ENCODE measurements around the gene SUMF1.

SUMF1 gene

GRCh38 chr3:4466741-4467521 lies at the start of gene SUMF1:
TSS of gene SUMF1 (minus strand) at chr3:4467269. CDS start at chr3:4467245, 24 bp downstream.
- DNase-seq (ENCODE audit: low read depth), result peak; percentile 54
- peak within 1 kb of the TSS; percentile 98 for H3K4me3 ChIP-seq (ENCODE audit: low read depth, low read length)

DNA sequence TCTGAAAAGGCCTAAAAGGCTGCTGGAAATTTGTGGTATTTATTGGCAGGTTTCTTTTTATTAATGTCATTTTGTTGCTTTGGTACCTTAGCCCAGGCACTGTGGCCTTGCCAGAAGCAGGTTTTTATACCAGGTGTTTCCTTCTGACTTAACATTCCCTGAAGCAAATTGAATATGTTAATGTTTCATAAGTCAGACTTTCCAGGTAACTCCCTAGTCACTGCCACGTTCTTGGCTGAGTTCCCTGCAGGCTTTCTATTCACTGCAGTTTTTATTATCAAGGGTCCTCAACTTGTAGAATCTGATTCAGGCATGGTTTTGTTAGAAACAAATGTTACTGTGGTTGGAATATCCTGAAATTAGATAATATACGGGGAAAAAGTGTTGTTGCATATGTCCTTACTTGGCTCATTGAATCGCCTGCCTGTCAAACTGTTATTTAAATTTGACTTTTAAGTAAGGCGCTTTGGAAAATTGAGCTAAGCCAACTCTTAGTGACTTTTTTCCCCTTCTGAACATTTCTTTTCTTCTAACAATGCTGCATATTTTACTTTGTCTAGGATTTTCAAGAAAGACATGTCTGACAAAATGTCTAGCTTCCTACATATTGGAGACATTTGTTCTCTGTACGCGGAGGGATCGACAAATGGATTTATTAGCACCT lies 49.0 kb upstream of the SUMF1 start:
- DNase-seq (ENCODE audit: low read depth), result no peak
- TF ChIP-seq, protein P1, sequence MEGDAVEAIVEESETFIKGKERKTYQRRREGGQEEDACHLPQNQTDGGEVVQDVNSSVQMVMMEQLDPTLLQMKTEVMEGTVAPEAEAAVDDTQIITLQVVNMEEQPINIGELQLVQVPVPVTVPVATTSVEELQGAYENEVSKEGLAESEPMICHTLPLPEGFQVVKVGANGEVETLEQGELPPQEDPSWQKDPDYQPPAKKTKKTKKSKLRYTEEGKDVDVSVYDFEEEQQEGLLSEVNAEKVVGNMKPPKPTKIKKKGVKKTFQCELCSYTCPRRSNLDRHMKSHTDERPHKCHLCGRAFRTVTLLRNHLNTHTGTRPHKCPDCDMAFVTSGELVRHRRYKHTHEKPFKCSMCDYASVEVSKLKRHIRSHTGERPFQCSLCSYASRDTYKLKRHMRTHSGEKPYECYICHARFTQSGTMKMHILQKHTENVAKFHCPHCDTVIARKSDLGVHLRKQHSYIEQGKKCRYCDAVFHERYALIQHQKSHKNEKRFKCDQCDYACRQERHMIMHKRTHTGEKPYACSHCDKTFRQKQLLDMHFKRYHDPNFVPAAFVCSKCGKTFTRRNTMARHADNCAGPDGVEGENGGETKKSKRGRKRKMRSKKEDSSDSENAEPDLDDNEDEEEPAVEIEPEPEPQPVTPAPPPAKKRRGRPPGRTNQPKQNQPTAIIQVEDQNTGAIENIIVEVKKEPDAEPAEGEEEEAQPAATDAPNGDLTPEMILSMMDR (IDR thresholded peaks at IDR 0.05; ENCODE audit: control insufficient read depth, extremely low read depth, insufficient read depth), result no peak

More at GRCh38 chr3:4466741-4467521, at the start of gene SUMF1:
- TF ChIP-seq, protein P1 (IDR thresholded peaks at IDR 0.05; ENCODE audit: control insufficient read depth, extremely low read depth, insufficient read depth), result no peak

GRCh38 chr3:4514916-4515315 lies 47.8 kb upstream of the SUMF1 start:
- TF ChIP-seq, protein P1 (IDR thresholded peaks at IDR 0.05; ENCODE audit: control insufficient read depth, extremely low read depth, insufficient read depth), result no peak
- DNase-seq (ENCODE audit: low read depth), result no peak

More for the DNA sequence above, 49.0 kb upstream of the SUMF1 start:
- no peak overlapping the region for H3K4me3 ChIP-seq (ENCODE audit: low read depth, low read length)

GRCh38 chr3:4514321-4514720 lies 47.3 kb upstream of the SUMF1 start:
- no peak for DNase-seq (ENCODE audit: low read depth)
- no peak overlapping the region for H3K4me3 ChIP-seq (ENCODE audit: low read depth, low read length)
- TF ChIP-seq, protein P1 (IDR thresholded peaks at IDR 0.05; ENCODE audit: control insufficient read depth, extremely low read depth, insufficient read depth), result no peak

More at GRCh38 chr3:4514916-4515315, 47.8 kb upstream of the SUMF1 start:
- no peak overlapping the region for H3K4me3 ChIP-seq (ENCODE audit: low read depth, low read length)

- DNase-seq (ENCODE audit: low read depth), result no peak
- TF ChIP-seq, protein P1 (IDR thresholded peaks at IDR 0.05; ENCODE audit: control insufficient read depth, extremely low read depth, insufficient read depth), result no peak
- no peak overlapping the region for H3K4me3 ChIP-seq (ENCODE audit: low read depth, low read length)
Observed at GRCh38 chr3:4512895-4513616, 46.0 kb upstream of the SUMF1 start.

DNA sequence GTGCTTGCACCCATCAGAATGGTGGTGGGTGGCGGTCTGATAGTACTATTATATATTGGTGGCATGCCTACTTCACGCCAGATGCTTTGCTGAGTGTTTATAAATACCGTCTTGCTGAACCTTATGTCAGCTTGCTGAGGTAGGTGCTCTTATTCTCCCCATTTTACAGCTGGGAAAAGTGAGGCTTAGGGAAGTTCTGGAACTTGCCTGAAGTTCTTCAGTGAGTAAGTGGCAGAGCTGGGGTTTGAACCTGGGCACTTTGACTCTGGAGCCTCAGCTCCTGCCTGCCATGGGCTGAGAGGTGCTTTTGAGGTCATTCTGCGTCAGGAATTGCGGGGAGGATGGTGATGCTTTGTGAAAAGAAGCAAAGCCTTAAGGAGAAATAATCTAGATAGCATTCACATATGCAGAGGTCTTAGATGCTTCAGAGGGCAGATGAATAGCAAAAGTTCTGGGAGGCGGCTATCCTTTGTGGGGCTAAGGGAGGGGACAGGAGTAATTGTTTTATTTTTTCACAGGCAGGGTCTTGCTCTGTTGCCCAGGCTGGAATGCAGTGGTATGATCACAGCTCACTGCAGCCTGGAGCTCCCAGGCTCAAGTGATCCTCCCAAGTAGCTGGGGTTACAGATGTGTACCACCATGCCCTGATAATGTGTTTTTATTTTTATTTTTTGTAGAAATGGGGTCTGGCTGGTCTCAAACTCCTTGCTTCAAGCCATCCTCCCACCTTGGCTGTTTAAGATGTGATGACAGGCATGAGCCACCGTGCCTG lies 44.6 kb upstream of the SUMF1 start:
- TF ChIP-seq, protein P1 (IDR thresholded peaks at IDR 0.05; ENCODE audit: control insufficient read depth, extremely low read depth, insufficient read depth), result no peak
- H3K4me3 ChIP-seq (ENCODE audit: low read depth, low read length), result no peak overlapping the region
- DNase-seq (ENCODE audit: low read depth), result no peak

Data from LNCaP clone FGC (cell line).